Kidney epithelial cell (primary cell): ENCODE data around the gene LDB2. TPM values are rescaled to one million over a fixed set of nuclear protein-coding genes. Genes with fewer than 3 reads are reported as not detected.

ENCODE experiments used
- DNase-seq: peaks from one replicate; pipeline ENCODE4 v3.0.0-alpha.2; 2010; ENCODE audit warnings: low read depth
- H3K27me3 ChIP-seq: 2 replicates; pipeline ENCODE4 v1.6.0; 2011; ENCODE audit warnings: low read length; ENCODE audit not compliant: control insufficient read depth, insufficient read depth
- H3K36me3 ChIP-seq: 2 replicates; pipeline ENCODE4 v1.5.1; 2011; ENCODE audit warnings: low read length; ENCODE audit not compliant: control insufficient read depth, insufficient read depth
- H3K4me3 ChIP-seq: 2 replicates; pipeline ENCODE4 v1.5.1; 2011; ENCODE audit warnings: low read depth, mild to moderate bottlenecking, control low read depth, low read length
- total RNA-seq: library from RNA; depleted of rRNA; stranded (reverse); fragments of >200 nt; gene quantifications from 2 replicates; pipeline ENCODE4 v1.2.3, GENCODE V29; 2015
- TF ChIP-seq, protein P1 (sequence below): IDR thresholded peaks from 2 replicates; pipeline ENCODE4 v1.5.1; 2011; ENCODE audit warnings: mild to moderate bottlenecking, moderate library complexity, low read length, control low read depth, inconsistent platforms; ENCODE audit not compliant: insufficient read depth, poor library complexity, severe bottlenecking

Gene LDB2
- total RNA-seq, 1 donor from 2014 or later = 0.46 TPM

DNA sequence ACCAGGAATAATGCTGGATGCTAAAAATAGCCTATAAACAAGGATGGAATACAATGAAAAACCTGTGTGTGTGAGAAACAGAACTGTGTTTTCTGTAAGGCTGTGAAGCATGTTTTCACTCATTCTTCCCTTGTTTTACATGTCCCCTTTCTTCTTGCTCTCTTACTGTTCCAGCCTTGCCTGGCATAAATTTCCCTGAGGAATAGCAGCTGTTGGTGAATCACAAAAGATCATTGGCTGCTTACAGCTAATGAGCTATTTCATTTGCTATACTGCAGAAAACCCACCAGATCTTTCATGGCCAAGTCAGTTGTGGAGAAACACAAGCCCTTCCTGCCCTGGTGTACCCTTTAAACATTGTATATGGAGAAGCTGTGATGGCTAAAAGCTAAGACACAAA is 91.1 kb downstream of the LDB2 start:
- no peaks in the 10 kb centered on the region for H3K36me3 ChIP-seq
- TF ChIP-seq, protein P1, sequence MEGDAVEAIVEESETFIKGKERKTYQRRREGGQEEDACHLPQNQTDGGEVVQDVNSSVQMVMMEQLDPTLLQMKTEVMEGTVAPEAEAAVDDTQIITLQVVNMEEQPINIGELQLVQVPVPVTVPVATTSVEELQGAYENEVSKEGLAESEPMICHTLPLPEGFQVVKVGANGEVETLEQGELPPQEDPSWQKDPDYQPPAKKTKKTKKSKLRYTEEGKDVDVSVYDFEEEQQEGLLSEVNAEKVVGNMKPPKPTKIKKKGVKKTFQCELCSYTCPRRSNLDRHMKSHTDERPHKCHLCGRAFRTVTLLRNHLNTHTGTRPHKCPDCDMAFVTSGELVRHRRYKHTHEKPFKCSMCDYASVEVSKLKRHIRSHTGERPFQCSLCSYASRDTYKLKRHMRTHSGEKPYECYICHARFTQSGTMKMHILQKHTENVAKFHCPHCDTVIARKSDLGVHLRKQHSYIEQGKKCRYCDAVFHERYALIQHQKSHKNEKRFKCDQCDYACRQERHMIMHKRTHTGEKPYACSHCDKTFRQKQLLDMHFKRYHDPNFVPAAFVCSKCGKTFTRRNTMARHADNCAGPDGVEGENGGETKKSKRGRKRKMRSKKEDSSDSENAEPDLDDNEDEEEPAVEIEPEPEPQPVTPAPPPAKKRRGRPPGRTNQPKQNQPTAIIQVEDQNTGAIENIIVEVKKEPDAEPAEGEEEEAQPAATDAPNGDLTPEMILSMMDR = no peak
- H3K27me3 ChIP-seq = no peaks in the 10 kb centered on the region
- no peak for DNase-seq
- no peak overlapping the region for H3K4me3 ChIP-seq

DNA sequence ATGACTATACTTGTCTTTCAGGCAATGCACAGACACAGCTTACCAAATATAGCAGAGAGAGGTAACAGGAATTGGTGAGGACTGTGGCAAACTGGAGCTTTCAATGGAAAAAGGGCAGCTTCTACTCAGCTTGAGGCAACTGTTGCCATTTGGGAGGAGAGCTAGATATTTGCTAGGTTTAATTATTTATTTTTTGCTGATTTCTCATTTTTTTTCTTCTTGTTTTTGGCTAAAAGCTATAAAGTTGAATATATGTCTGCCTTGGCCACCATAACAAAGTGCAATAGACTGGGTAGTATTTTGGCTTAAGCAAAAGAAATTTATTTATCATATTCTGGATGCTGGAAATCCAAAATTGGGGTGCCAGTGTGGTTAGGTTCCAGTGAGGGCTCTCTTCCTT is 93.9 kb downstream of the LDB2 start:
- TF ChIP-seq, protein P1 = no peak
- H3K4me3 ChIP-seq = no peak overlapping the region
- H3K27me3 ChIP-seq = no peaks in the 10 kb centered on the region
- no peaks in the 10 kb centered on the region for H3K36me3 ChIP-seq
- DNase-seq = no peak

DNA sequence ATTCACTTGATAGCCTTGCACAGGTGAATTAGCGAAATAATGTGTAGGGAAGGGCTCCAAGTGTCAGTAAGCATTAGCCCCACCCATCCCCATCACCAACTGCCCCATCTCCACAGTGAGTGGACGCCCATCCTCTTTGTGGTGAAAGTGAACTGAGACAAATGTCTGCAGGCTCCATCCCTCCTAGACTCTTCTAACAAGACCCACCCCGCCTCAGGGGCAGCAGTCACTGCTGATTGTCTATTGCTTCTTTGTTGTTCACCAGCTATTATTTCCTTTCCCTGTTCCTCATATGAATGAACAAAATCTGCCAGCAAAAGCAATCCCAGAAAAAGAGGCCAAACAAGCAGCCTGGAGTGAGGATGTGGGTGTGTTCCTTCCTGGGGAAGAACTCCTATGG is 96.4 kb downstream of the LDB2 start:
- TF ChIP-seq, protein P1 = no peak
- no peak for DNase-seq
- no peaks in the 10 kb centered on the region for H3K36me3 ChIP-seq
- H3K27me3 ChIP-seq = no peaks in the 10 kb centered on the region
- H3K4me3 ChIP-seq = no peak overlapping the region

DNA sequence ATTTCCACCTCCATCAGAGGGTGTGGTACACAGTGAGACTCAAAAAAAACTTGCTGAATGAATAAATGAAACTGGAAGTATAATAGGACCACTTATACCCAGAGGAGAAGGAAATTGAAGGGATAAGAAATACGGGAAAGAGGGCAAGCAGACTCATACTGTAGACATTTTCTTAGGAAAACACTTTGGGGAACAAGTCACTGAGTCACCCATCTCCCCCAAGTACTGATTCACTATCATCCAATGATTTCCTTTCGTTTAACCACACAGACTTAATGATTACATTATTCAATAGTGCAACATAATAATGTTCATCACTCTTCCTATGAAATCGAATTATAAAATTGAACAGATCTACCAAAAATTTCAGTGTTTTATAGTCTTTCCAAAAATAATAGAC is 97.1 kb downstream of the LDB2 start:
- DNase-seq = no peak
- TF ChIP-seq, protein P1 = no peak
- H3K4me3 ChIP-seq = no peak overlapping the region

DNA sequence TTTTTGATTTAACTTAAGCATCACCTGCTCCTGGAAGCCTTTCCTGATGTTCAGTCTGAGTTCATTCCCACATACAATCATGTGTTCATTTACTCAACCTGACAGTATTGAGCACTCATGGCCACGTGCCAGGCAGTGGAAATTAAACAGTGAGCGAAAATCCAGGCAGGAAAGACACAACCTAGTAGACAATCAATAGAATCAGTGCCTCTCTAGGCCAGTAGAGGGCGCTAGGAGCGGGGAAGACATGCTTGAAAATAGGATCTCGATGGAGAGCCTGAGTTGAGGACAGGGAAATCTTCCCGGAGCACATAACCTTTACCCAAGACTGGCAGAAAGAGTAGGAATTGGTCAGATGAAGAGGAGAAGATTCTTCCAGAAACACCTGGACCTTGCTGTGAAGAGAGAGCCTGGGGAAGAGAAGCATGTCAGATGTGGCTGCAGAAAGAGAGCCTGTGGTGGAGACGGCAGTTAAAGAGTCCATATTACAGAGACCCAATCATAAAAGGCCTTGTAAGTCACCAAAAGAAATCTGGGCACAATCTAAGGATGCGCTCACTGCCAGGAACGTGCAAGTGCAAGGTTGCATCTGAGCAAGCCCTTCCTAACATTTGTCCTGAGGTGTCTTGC is 103.5 kb downstream of the LDB2 start:
- Histone ChIP-seq H3K36me3 (no peaks in the 10 kb centered on the region), H3K27me3 (no peaks in the 10 kb centered on the region), H3K4me3 (no peak overlapping the region)
- TF ChIP-seq, protein P1 = peak; percentile 71
- DNase-seq = no peak

More for the DNA sequence above, 97.1 kb downstream of the LDB2 start:
- Histone ChIP-seq H3K27me3 (no peaks in the 10 kb centered on the region), H3K36me3 (no peaks in the 10 kb centered on the region)

DNA sequence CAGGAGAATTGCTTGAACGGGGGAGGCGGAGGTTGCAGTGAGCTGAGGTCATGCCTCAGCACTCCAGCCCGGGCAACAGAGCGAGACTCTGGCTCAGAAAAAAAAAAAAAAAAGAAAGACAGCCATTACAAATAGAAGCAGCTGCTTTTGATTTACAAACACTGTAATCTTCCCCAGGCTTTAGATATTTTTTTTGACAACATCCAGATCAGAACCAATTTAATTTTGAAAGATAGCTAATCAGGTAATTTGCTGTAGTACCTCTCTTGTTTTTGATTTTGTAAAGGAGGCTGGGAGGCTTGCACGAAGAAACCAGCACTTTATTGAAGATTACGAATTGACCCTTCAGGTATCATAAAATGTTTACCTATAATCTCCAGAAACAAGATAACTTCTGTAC is 107.0 kb downstream of the LDB2 start:
- H3K36me3 ChIP-seq = no peaks in the 10 kb centered on the region
- H3K4me3 ChIP-seq = no peak overlapping the region
- no peaks in the 10 kb centered on the region for H3K27me3 ChIP-seq
- DNase-seq = no peak
- TF ChIP-seq, protein P1 = no peak
